ENCODE measurements around the gene MTERF2. TPM values are rescaled to one million over a fixed set of nuclear protein-coding genes. Genes with fewer than 3 reads are reported as not detected.

The MTERF2 gene
- polyA plus RNA-seq, 6 donors from 2014 or later = 2.2 to 9.1 (median 2.9) TPM

GRCh38 chr12:106956048-106956578, 30.8 kb downstream of the MTERF2 start:
- Mint-ChIP-seq H3K27me3 (no peaks in the 10 kb centered on the region), H3K4me1 (peaks cover 25 to 30% (median 25%) of the 10 kb centered on the region in 3 donors), H3K9me3 (no peaks in the 10 kb centered on the region), H3K4me3 (peak overlapping the region; percentile 87 to 98 (median 96)), H3K36me3 (peaks cover 0 to 6% of the 10 kb centered on the region in 2 donors), H3K27ac (peak overlapping the region; percentile 75 to 98 (median 91))
- DNase-seq = no peak
- peak; percentile 35 to 37 for ATAC-seq (ENCODE audit: low read depth in 2 of 2)

- Mint-ChIP-seq H3K4me1 (peaks cover 25 to 26% (median 25%) of the 10 kb centered on the region in 3 donors), H3K27ac (peak within 1 kb of the TSS; percentile 89 to 98 (median 94)), H3K36me3 (no peaks in the 10 kb centered on the region), H3K4me3 (peak within 1 kb of the TSS; percentile 92 to 98 (median 96)), H3K27me3 (peaks cover 0 to 2% (median 0%) of the 10 kb centered on the region in 3 donors), H3K9me3 (peaks cover 0 to 4% (median 0%) of the 10 kb centered on the region in 7 donors)
- peak; percentile 73 to 75 for ATAC-seq (ENCODE audit: low read depth in 2 of 2)
- DNase-seq = peak; percentile 91
Measured at GRCh38 chr12:106955377-106956047, 31.4 kb downstream of the MTERF2 start, which contains the start of gene TMEM263. Gene TMEM263, plus strand, starts transcription at chr12:106955907. Its CDS starts 11,210 bp downstream, at chr12:106967117.

- Mint-ChIP-seq H3K4me3 (peak overlapping the region; percentile 92 to 98 (median 96)), H3K9me3 (peaks cover 0 to 11% (median 4%) of the 10 kb centered on the region in 7 donors), H3K36me3 (no peaks in the 10 kb centered on the region), H3K27me3 (peaks cover 0 to 9% (median 2%) of the 10 kb centered on the region in 3 donors), H3K4me1 (peaks cover 25 to 26% (median 25%) of the 10 kb centered on the region in 3 donors), H3K27ac (peak overlapping the region; percentile 53 to 96 (median 92))
- ATAC-seq (ENCODE audit: low read depth in 2 of 2) (peak; percentile 33 to 36), DNase-seq (no peak)
Measured at GRCh38 chr12:106954462-106955376, 32.2 kb downstream of the MTERF2 start.

GRCh38 chr12:106953352-106954250, 33.3 kb downstream of the MTERF2 start:
- H3K27ac Mint-ChIP-seq = no peak overlapping the region
- ATAC-seq (ENCODE audit: low read depth in 2 of 2) (no peak), DNase-seq (no peak)
- H3K36me3 Mint-ChIP-seq = peaks cover 5 to 7% of the 10 kb centered on the region in 2 donors
- H3K4me1 Mint-ChIP-seq = peaks cover 22 to 26% (median 25%) of the 10 kb centered on the region in 3 donors
- peak overlapping the region in 4 of 8 donors; percentile 6 to 92 (median 12) for H3K4me3 Mint-ChIP-seq
- peaks cover 5 to 22% (median 12%) of the 10 kb centered on the region in 7 donors for H3K9me3 Mint-ChIP-seq
- peaks cover 8 to 15% (median 12%) of the 10 kb centered on the region in 3 donors for H3K27me3 Mint-ChIP-seq

DNA sequence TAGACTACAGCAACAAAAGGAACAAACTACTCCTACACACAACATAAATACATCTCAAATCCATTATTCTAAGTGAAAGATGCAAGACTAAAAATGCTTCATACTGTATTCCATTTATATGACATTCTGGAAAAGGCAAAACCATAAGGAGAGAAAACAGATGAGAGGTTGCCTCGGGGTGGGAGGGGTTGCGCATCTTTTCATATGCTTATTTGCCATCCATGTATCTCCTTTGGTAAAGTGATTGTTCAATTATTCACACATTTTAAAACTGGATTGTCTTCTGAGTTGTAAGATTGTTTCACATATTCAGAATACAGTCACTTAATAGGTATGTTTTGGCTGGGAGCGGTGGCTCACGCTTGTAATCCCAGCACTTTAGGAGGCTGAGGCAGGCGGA, 36.4 kb downstream of the MTERF2 start:
- Mint-ChIP-seq H3K27ac (no peak overlapping the region), H3K9me3 (peaks cover 5 to 46% (median 20%) of the 10 kb centered on the region in 7 donors), H3K4me3 (peak overlapping the region in 1 of 8 donors; percentile 16), H3K4me1 (peaks cover 4 to 8% (median 5%) of the 10 kb centered on the region in 3 donors), H3K36me3 (peaks cover 5 to 7% of the 10 kb centered on the region in 2 donors), H3K27me3 (peaks cover 8 to 33% (median 20%) of the 10 kb centered on the region in 3 donors)
- ATAC-seq (ENCODE audit: low read depth in 2 of 2) = no peak
- DNase-seq = no peak

GRCh38 chr12:106947461-106947860, 39.5 kb downstream of the MTERF2 start:
- Mint-ChIP-seq H3K4me1 (no peaks in the 10 kb centered on the region), H3K4me3 (no peak overlapping the region), H3K27me3 (peaks cover 12 to 36% (median 27%) of the 10 kb centered on the region in 3 donors), H3K9me3 (peaks cover 5 to 57% (median 26%) of the 10 kb centered on the region in 7 donors), H3K36me3 (peaks cover 5 to 7% of the 10 kb centered on the region in 2 donors), H3K27ac (no peak overlapping the region)
- DNase-seq = no peak
- no peak for ATAC-seq (ENCODE audit: low read depth in 2 of 2)

GRCh38 chr12:106945261-106945851, 41.6 kb downstream of the MTERF2 start:
- ATAC-seq (ENCODE audit: low read depth in 2 of 2) = no peak

GRCh38 chr12:106942775-106943174, 44.2 kb downstream of the MTERF2 start:
- Mint-ChIP-seq H3K27ac (no peak overlapping the region), H3K27me3 (peaks cover 41 to 53% (median 46%) of the 10 kb centered on the region in 3 donors), H3K4me3 (no peak overlapping the region), H3K9me3 (peaks cover 0 to 34% (median 10%) of the 10 kb centered on the region in 7 donors), H3K4me1 (no peaks in the 10 kb centered on the region), H3K36me3 (no peaks in the 10 kb centered on the region)
- ATAC-seq (ENCODE audit: low read depth in 2 of 2) (no peak), DNase-seq (no peak)

More at GRCh38 chr12:106945261-106945851, 41.6 kb downstream of the MTERF2 start:
- Mint-ChIP-seq H3K9me3 (peaks cover 5 to 52% (median 26%) of the 10 kb centered on the region in 7 donors), H3K27ac (no peak overlapping the region), H3K27me3 (peaks cover 29 to 44% (median 44%) of the 10 kb centered on the region in 3 donors), H3K4me1 (no peaks in the 10 kb centered on the region), H3K36me3 (peaks cover 5 to 7% of the 10 kb centered on the region in 2 donors), H3K4me3 (no peak overlapping the region)
- DNase-seq = no peak

DNA sequence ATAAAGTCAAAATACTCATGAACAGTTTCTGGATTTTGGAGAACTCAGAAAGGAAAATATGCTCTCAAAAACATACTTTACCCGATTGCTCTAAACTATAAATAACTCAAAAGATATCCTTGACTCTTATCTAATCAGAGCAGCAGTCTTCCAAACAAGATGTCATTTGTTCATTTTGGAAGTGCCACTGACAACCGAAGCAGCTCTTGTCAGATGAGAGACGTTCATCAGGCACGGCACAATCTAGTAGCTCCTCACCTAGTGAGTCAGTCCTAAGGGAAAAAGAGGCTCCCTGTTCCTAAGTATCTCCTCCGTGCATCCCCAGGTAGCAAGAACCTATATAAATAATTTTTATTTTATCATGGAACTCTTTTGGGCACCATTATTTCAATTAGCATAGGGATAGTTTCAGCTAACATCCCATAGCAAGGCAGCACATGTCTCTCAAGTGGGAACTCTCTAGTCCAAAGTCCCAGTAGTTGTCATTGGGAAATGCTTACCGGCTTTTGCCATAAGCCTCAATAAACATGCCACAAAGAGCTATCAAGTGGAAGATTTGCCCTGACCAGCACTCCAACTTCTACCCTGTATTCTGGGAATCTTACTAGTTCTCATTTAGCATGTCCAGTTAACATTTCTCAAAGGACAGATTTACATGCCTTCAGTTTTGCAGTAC, 45.3 kb downstream of the MTERF2 start:
- Mint-ChIP-seq H3K9me3 (peaks cover 0 to 22% (median 8%) of the 10 kb centered on the region in 7 donors), H3K4me3 (no peak overlapping the region), H3K36me3 (no peaks in the 10 kb centered on the region), H3K4me1 (no peaks in the 10 kb centered on the region), H3K27ac (no peak overlapping the region), H3K27me3 (peaks cover 45 to 57% (median 53%) of the 10 kb centered on the region in 3 donors)
- no peak for DNase-seq
- no peak for ATAC-seq (ENCODE audit: low read depth in 2 of 2)

- ATAC-seq (ENCODE audit: low read depth in 2 of 2) (no peak), DNase-seq (no peak)
- peak overlapping the region in 1 of 6 donors; percentile 78 for H3K27ac Mint-ChIP-seq
- H3K4me1 Mint-ChIP-seq = no peaks in the 10 kb centered on the region
- H3K9me3 Mint-ChIP-seq = peaks cover 0 to 28% (median 6%) of the 10 kb centered on the region in 7 donors
- no peak overlapping the region for H3K4me3 Mint-ChIP-seq
- peaks cover 74 to 85% (median 78%) of the 10 kb centered on the region in 3 donors for H3K27me3 Mint-ChIP-seq
- no peaks in the 10 kb centered on the region for H3K36me3 Mint-ChIP-seq
Measured at GRCh38 chr12:106934277-106934676, 52.7 kb downstream of the MTERF2 start.
